Esophagus squamous epithelium (tissue), 5 donors: Measurements from ENCODE around the gene TMEM126A. TPM values are rescaled to one million over a fixed set of nuclear protein-coding genes. Genes with fewer than 3 reads are reported as not detected.

Experiments used
- DNase-seq: peaks from one replicate; lab custom pipeline; 2025; lab: John Stamatoyannopoulos, UW
- H3K27ac ChIP-seq, 4 donors: fragments of 200-600 bp; sonication (generic); one replicate each; pipeline ENCODE4 v1.5.1; 2016 to 2019; ENCODE audit warnings: mild to moderate bottlenecking in 1 of 4
- H3K27me3 ChIP-seq, 4 donors: fragments of 200-600 bp; sonication (generic); 1 replicate in 3 of 4; 2 replicates in 1 of 4; pipeline versions ENCODE4 v1.5.1 to v1.6.0; 2017 to 2021; ENCODE audit warnings: antibody characterized with exemption in 1 of 4
- H3K36me3 ChIP-seq, 3 donors: fragments of 200-600 bp; sonication (generic); one replicate each; pipeline ENCODE4 v1.5.1; 2016 to 2019
- H3K4me1 ChIP-seq, 3 donors: fragments of 200-600 bp; sonication (generic); one replicate each; pipeline ENCODE4 v1.5.1; 2017 to 2019
- H3K4me3 ChIP-seq, 4 donors: fragments of 200-600 bp; sonication (generic); 1 replicate in 3 of 4; 2 replicates in 1 of 4; pipeline ENCODE4 v1.5.1; 2016 to 2019; ENCODE audit warnings: mild to moderate bottlenecking in 2 of 4, moderate library complexity in 1 of 4
- H3K9me3 ChIP-seq, 3 donors: fragments of 200-600 bp; sonication (generic); one replicate each; pipeline ENCODE4 v1.5.1; 2016 to 2019
- CTCF ChIP-seq, 6 experiments: fragments of 450-650 bp in 4 of 6; fragments of 200-600 bp in 2 of 6; sonication (generic) in 2 of 6; IDR thresholded peaks; one replicate each; pipeline ENCODE4 v1.5.1; 2016 to 2019; ENCODE audit warnings: antibody characterized with exemption in 6 of 6, mild to moderate bottlenecking in 4 of 6, moderate library complexity in 4 of 6
- POLR2A ChIP-seq, 4 donors: fragments of 450-650 bp; IDR thresholded peaks; one replicate each; pipeline ENCODE4 v1.6.1; 2017; ENCODE audit warnings: antibody characterized with exemption in 4 of 4, mild to moderate bottlenecking in 4 of 4, moderate library complexity in 3 of 4
- WGBS, 2 donors: methylation state at CpG; one replicate each; pipeline ENCODE4 v1.1.5; 2018; 5-methylcytosine and 5-hydroxymethylcytosine counted together
- intact Hi-C: fragments of 100-400 bp; cut with DNase I; formaldehyde crosslinking; loops from one replicate; pipeline ENCODE4 v1.15.0; 2022
- total RNA-seq, 4 donors: library from RNA; depleted of rRNA; stranded (reverse); fragments of >200 nt; gene quantifications; one replicate each; pipeline ENCODE4 v1.1.0, GENCODE V29; 2016
- donor health status: DM: yes; HTN: yes; CAD: no.

The TMEM126A gene
- total RNA-seq, 4 donors from 2014 or later, result 6.8 to 38.3 (median 25.7) TPM

GRCh38 chr11:85619499-85619898, 28.3 kb upstream of the TMEM126A start:
- no peaks in the 10 kb centered on the region for H3K4me1 ChIP-seq
- no peak for TF ChIP-seq POLR2A (IDR thresholded peaks at IDR 0.05)
- TF ChIP-seq CTCF (IDR thresholded peaks at IDR 0.05), result no peak
- no peak overlapping the region for H3K27ac ChIP-seq
- intact Hi-C loops, result no loop called here
- no peaks in the 10 kb centered on the region for H3K27me3 ChIP-seq
- 68 to 86% methylated on average over 6 of the region's 6 CpGs for WGBS, 2 donors
- no peaks in the 10 kb centered on the region for H3K9me3 ChIP-seq
- no peak overlapping the region for H3K4me3 ChIP-seq
- DNase-seq, result no peak
- H3K36me3 ChIP-seq, result no peaks in the 10 kb centered on the region

- 63 to 64% methylated on average over 3 of the region's 3 CpGs for WGBS, 2 donors
- DNase-seq, result no peak
These were observed 27.5 kb upstream of the TMEM126A start for GRCh38 chr11:85620256-85620655.

GRCh38 chr11:85626496-85626895, 21.3 kb upstream of the TMEM126A start:
- no peak for DNase-seq
- WGBS, 2 donors, result 31 to 32% methylated on average over 2 of the region's 2 CpGs
- H3K27ac ChIP-seq, result peak overlapping the region in 3 of 4 donors; percentile 94 to 98 (median 95)
- H3K4me1 ChIP-seq, result peaks cover 0 to 46% (median 14%) of the 10 kb centered on the region in 3 donors
- intact Hi-C loops, result no loop called here
- no peaks in the 10 kb centered on the region for H3K27me3 ChIP-seq
- H3K4me3 ChIP-seq, result peak overlapping the region in 3 of 4 donors; percentile 81 to 94 (median 81)
- no peaks in the 10 kb centered on the region for H3K9me3 ChIP-seq
- peaks cover 0 to 10% (median 0%) of the 10 kb centered on the region in 3 donors for H3K36me3 ChIP-seq
- TF ChIP-seq CTCF (IDR thresholded peaks at IDR 0.05), result no peak
- TF ChIP-seq POLR2A (IDR thresholded peaks at IDR 0.05), result no peak

More at GRCh38 chr11:85620256-85620655, 27.5 kb upstream of the TMEM126A start:
- intact Hi-C loops, result no loop called here
- peaks cover 0 to 5% (median 0%) of the 10 kb centered on the region in 3 donors for H3K4me1 ChIP-seq
- no peaks in the 10 kb centered on the region for H3K27me3 ChIP-seq
- TF ChIP-seq CTCF (IDR thresholded peaks at IDR 0.05), result no peak
- no peak for TF ChIP-seq POLR2A (IDR thresholded peaks at IDR 0.05)
- no peak overlapping the region for H3K4me3 ChIP-seq
- no peaks in the 10 kb centered on the region for H3K9me3 ChIP-seq
- no peaks in the 10 kb centered on the region for H3K36me3 ChIP-seq
- no peak overlapping the region for H3K27ac ChIP-seq

GRCh38 chr11:85627332-85627997, 20.3 kb upstream of the TMEM126A start, which contains the start of gene DLG2:
Gene DLG2, minus strand, starts transcription at chr11:85627344.
- Histone ChIP-seq H3K9me3 (no peaks in the 10 kb centered on the region), H3K4me3 (peak within 1 kb of the TSS; percentile 57 to 94 (median 81)), H3K4me1 (peaks cover 0 to 46% (median 14%) of the 10 kb centered on the region in 3 donors), H3K36me3 (peaks cover 0 to 18% (median 0%) of the 10 kb centered on the region in 3 donors), H3K27ac (peak within 1 kb of the TSS; percentile 87 to 98 (median 94)), H3K27me3 (no peaks in the 10 kb centered on the region)
- no peak for DNase-seq
- TF ChIP-seq CTCF (IDR thresholded peaks at IDR 0.05) (no peak), POLR2A (IDR thresholded peaks at IDR 0.05) (no peak)
- intact Hi-C loops, result no loop called here
- 2% methylated on average over 18 to 23 of the region's 23 CpGs for WGBS, 2 donors

- intact Hi-C loops, result no loop called here
- Histone ChIP-seq H3K36me3 (peaks cover 0 to 18% (median 0%) of the 10 kb centered on the region in 3 donors), H3K4me3 (peak within 1 kb of the TSS; percentile 57 to 94 (median 81)), H3K9me3 (no peaks in the 10 kb centered on the region), H3K4me1 (peaks cover 0 to 46% (median 14%) of the 10 kb centered on the region in 3 donors), H3K27me3 (no peaks in the 10 kb centered on the region), H3K27ac (peak within 1 kb of the TSS; percentile 87 to 98 (median 94))
- peak; percentile 93 for DNase-seq
- TF ChIP-seq POLR2A (IDR thresholded peaks at IDR 0.05) (peak in 2 of 4 donors; percentile 85 to 87), CTCF (IDR thresholded peaks at IDR 0.05) (no peak)
- 0% methylated on average over 26 of the region's 41 CpGs for WGBS, 2 donors
These were observed 19.6 kb upstream of the TMEM126A start, which contains the start of gene TMEM126B for GRCh38 chr11:85627998-85628770. Gene TMEM126B, plus strand, starts transcription at chr11:85628593. Its CDS starts 15 bp downstream, at chr11:85628608.
